Measurements from ENCODE around the gene RPL21.

DNA sequence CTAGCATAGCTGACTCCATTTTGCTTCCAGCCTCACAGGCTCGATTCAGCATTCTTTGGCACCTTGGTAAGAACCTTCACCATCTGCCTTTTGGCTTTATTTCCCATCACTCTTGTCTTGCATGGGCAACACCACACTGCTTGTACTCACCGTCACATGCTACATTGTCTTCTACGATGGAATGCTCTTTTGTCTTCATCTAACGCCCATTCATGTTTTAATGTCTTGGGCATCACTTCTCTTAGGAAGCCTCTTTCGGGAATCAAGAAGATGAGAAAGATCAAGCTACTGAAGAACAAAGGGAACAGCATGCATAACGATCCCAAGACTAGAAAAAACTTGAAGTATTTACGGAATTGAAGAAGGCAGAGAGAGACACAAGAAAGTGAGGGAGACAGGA is 5.7 kb upstream of the RPL21 start:
- TF ChIP-seq, protein P1, sequence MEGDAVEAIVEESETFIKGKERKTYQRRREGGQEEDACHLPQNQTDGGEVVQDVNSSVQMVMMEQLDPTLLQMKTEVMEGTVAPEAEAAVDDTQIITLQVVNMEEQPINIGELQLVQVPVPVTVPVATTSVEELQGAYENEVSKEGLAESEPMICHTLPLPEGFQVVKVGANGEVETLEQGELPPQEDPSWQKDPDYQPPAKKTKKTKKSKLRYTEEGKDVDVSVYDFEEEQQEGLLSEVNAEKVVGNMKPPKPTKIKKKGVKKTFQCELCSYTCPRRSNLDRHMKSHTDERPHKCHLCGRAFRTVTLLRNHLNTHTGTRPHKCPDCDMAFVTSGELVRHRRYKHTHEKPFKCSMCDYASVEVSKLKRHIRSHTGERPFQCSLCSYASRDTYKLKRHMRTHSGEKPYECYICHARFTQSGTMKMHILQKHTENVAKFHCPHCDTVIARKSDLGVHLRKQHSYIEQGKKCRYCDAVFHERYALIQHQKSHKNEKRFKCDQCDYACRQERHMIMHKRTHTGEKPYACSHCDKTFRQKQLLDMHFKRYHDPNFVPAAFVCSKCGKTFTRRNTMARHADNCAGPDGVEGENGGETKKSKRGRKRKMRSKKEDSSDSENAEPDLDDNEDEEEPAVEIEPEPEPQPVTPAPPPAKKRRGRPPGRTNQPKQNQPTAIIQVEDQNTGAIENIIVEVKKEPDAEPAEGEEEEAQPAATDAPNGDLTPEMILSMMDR (IDR thresholded peaks at IDR 0.05; ENCODE audit: insufficient read depth, low read length, poor library complexity, severe bottlenecking) = no peak
- no peak for TF ChIP-seq EZH2phosphoT487 (conservative IDR thresholded peaks at IDR 0.05; ENCODE audit: low read length)

Measured in SU-DHL-6 (cell line).